ENCODE measurements around the gene STEAP1B. TPM values are rescaled to one million over a fixed set of nuclear protein-coding genes. Genes with fewer than 3 reads are reported as not detected.

Gene STEAP1B
- total RNA-seq, 1 experiment from 2014 or later: 1.6 TPM

- H3K9me3 ChIP-seq (replicated peaks): no peaks in the 10 kb centered on the region
- no peaks in the 10 kb centered on the region for H3K36me3 ChIP-seq
- no peak overlapping the region for H3K27ac ChIP-seq
- H3K4me1 ChIP-seq (replicated peaks): no peaks in the 10 kb centered on the region
- H3K27me3 ChIP-seq (replicated peaks): peaks cover 7% of the 10 kb centered on the region; the same call in 1 of the 2 replicates
- H3K4me3 ChIP-seq: no peak overlapping the region
- no peak for DNase-seq (ENCODE audit: low read depth in 1 of 2, low spot score in 2 of 2)
Measured at GRCh38 chr7:22486597-22486996, 13.4 kb downstream of the STEAP1B start.

DNA sequence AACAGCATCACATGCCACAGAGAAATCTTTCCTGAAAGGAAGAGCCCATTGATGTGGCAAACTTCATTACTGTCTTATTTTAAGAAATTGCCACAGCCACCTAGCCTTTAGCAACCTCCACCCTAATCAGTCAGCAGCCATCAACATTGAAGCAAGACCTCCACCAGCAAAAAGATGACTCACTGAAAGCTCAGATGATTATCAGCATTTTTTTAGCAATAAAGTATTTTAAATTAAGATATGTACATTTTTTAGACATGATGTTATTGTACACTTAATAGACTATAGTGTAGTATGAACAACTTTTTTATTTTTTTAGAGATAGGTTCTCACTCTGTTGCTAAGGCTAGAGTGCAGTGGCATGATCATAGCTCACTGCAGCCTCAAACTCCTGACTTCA is 14.8 kb downstream of the STEAP1B start:
- H3K4me3 ChIP-seq: no peak overlapping the region
- DNase-seq (ENCODE audit: low read depth in 1 of 2, low spot score in 2 of 2): no peak
- H3K4me1 ChIP-seq (replicated peaks): no peaks in the 10 kb centered on the region
- H3K36me3 ChIP-seq: no peaks in the 10 kb centered on the region
- H3K9me3 ChIP-seq (replicated peaks): no peaks in the 10 kb centered on the region
- peaks cover 7% of the 10 kb centered on the region; the same call in 1 of the 2 replicates for H3K27me3 ChIP-seq (replicated peaks)
- no peak overlapping the region for H3K27ac ChIP-seq

GRCh38 chr7:22482503-22482902 is 17.5 kb downstream of the STEAP1B start:
- H3K4me3 ChIP-seq: no peak overlapping the region
- no peak for DNase-seq (ENCODE audit: low read depth in 1 of 2, low spot score in 2 of 2)
- H3K27me3 ChIP-seq (replicated peaks): peaks cover 7% of the 10 kb centered on the region; the same call in 1 of the 2 replicates
- no peaks in the 10 kb centered on the region for H3K9me3 ChIP-seq (replicated peaks)
- no peak overlapping the region for H3K27ac ChIP-seq
- H3K4me1 ChIP-seq (replicated peaks): no peaks in the 10 kb centered on the region
- H3K36me3 ChIP-seq: no peaks in the 10 kb centered on the region

- H3K27me3 ChIP-seq (replicated peaks): peaks cover 7% of the 10 kb centered on the region; the same call in 1 of the 2 replicates
- H3K4me1 ChIP-seq (replicated peaks): no peaks in the 10 kb centered on the region
- H3K4me3 ChIP-seq: no peak overlapping the region
- no peaks in the 10 kb centered on the region for H3K36me3 ChIP-seq
- no peak overlapping the region for H3K27ac ChIP-seq
- H3K9me3 ChIP-seq (replicated peaks): no peaks in the 10 kb centered on the region
- no peak for DNase-seq (ENCODE audit: low read depth in 1 of 2, low spot score in 2 of 2)
Measured at GRCh38 chr7:22481726-22482125, 18.3 kb downstream of the STEAP1B start.

GRCh38 chr7:22480523-22481075 is 19.4 kb downstream of the STEAP1B start:
- Histone ChIP-seq H3K4me1 (replicated peaks) (no peaks in the 10 kb centered on the region), H3K27me3 (replicated peaks) (peaks cover 7% of the 10 kb centered on the region; the same call in 1 of the 2 replicates), H3K9me3 (replicated peaks) (no peaks in the 10 kb centered on the region), H3K36me3 (no peaks in the 10 kb centered on the region), H3K27ac (no peak overlapping the region), H3K4me3 (no peak overlapping the region)
- DNase-seq (ENCODE audit: low read depth in 1 of 2, low spot score in 2 of 2): no peak

GRCh38 chr7:22477876-22478450 is 22.0 kb downstream of the STEAP1B start:
- H3K4me1 ChIP-seq (replicated peaks): no peaks in the 10 kb centered on the region
- no peak for DNase-seq (ENCODE audit: low read depth in 1 of 2, low spot score in 2 of 2)
- H3K9me3 ChIP-seq (replicated peaks): no peaks in the 10 kb centered on the region
- no peaks in the 10 kb centered on the region for H3K36me3 ChIP-seq
- H3K27ac ChIP-seq: no peak overlapping the region
- H3K27me3 ChIP-seq (replicated peaks): no peaks in the 10 kb centered on the region
- H3K4me3 ChIP-seq: no peak overlapping the region

DNA sequence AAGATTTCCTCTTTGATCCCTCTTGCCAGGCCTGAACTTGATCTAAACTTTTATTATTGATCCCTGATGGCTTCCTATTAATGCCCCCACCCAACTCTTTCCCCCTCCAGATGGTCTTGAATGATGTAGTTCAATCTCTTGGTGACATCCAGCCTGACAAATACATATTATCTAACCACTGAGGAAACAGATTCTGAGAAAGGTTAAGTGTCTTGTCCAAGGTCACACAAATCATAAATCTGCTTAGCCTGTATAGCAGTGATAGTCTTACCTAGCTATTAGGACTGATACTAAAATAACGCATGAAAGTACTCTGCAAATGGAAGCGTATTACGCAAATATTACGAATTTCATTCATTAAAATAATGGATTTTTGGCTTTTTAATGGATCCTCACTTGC is 22.7 kb downstream of the STEAP1B start:
- Histone ChIP-seq H3K9me3 (replicated peaks) (no peaks in the 10 kb centered on the region), H3K4me1 (replicated peaks) (no peaks in the 10 kb centered on the region), H3K36me3 (no peaks in the 10 kb centered on the region), H3K27ac (no peak overlapping the region), H3K27me3 (replicated peaks) (no peaks in the 10 kb centered on the region), H3K4me3 (no peak overlapping the region)
- no peak for DNase-seq (ENCODE audit: low read depth in 1 of 2, low spot score in 2 of 2)

- Histone ChIP-seq H3K9me3 (replicated peaks) (no peaks in the 10 kb centered on the region), H3K27me3 (replicated peaks) (no peaks in the 10 kb centered on the region), H3K36me3 (no peaks in the 10 kb centered on the region), H3K4me1 (replicated peaks) (no peaks in the 10 kb centered on the region), H3K27ac (no peak overlapping the region), H3K4me3 (no peak overlapping the region)
- DNase-seq (ENCODE audit: low read depth in 1 of 2, low spot score in 2 of 2): no peak
Measured at GRCh38 chr7:22476824-22477223, 23.2 kb downstream of the STEAP1B start.

DNA sequence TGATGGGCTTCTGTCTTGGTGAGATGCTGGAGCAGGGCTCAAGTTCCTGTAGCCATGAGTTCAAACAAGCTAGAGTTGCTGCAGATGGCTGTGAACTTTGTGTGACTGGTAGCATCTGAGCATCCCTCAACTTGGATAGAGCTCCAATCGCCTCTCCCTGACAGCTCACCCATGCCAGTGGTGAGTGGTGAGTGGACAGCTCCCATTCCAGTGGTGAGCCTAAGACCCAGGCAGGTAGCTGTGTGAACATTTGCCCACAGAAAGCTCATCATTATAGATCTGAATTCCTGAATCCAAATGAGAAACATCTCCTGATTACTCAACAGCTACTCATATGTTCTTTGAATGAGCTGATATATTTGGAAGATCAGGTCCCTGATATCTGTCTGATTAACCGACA is 25.3 kb downstream of the STEAP1B start:
- Histone ChIP-seq H3K36me3 (no peaks in the 10 kb centered on the region), H3K27me3 (replicated peaks) (no peaks in the 10 kb centered on the region), H3K27ac (no peak overlapping the region), H3K9me3 (replicated peaks) (no peaks in the 10 kb centered on the region), H3K4me1 (replicated peaks) (no peaks in the 10 kb centered on the region), H3K4me3 (no peak overlapping the region)
- no peak for DNase-seq (ENCODE audit: low read depth in 1 of 2, low spot score in 2 of 2)

DNA sequence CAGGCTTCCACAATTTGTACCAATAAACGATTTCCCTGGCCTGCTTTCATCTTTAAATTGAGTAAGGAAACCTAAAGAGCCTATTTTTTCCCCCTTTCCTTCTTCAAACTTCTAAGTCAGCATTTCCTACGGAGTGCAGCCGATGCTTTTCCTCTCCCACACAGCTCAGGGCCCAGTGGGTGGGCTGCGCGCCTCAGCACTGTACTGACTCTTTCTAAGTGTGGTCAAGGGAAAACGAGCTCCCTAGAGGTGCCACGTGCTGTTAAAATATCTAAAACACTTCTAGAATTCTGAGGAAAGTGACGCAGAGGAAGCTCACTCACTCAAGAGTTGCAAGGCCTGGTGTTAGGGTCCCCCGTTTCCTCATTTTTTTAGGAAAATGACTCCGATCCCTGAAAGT is 29.0 kb downstream of the STEAP1B start:
- H3K4me3 ChIP-seq: no peak overlapping the region
- no peaks in the 10 kb centered on the region for H3K36me3 ChIP-seq
- H3K27ac ChIP-seq: no peak overlapping the region
- no peaks in the 10 kb centered on the region for H3K27me3 ChIP-seq (replicated peaks)
- H3K9me3 ChIP-seq (replicated peaks): no peaks in the 10 kb centered on the region
- no peaks in the 10 kb centered on the region for H3K4me1 ChIP-seq (replicated peaks)
- no peak for DNase-seq (ENCODE audit: low read depth in 1 of 2, low spot score in 2 of 2)

DNA sequence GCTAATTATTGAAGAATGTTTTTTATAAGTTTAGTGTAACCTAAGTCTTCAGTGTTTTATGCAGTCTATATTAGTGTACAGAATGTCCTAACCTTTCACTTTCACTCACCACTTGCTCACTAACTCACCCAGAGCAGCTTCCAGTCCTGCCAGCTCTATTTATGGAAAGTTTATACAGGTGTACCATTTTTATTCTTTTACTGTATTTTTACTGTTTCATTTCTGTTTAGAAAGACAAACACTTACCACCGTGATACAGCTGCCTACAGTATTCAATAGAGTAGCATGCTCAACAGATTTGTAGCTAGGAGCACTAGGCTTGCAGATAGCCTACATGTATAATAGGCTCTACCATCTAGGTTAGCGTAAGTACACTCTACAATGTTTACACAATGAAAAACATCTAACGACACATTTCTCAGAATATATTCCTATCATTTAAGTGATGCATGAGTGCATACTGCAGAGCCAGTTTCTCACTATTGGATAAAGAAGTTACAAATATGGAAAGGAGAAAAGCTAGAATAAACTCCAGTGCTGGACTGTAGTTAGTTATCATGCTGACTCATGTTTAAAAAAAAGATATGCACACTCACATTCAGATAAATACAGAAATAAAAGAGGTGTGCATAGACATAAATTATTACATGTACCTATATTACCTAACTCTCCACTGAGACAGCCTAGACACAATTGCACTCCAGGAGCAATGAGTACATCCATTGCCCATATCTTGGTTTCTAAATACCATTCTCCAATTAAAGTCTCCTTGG is 30.4 kb downstream of the STEAP1B start:
- no peak for DNase-seq (ENCODE audit: low read depth in 1 of 2, low spot score in 2 of 2)
- no peak overlapping the region for H3K4me3 ChIP-seq

DNA sequence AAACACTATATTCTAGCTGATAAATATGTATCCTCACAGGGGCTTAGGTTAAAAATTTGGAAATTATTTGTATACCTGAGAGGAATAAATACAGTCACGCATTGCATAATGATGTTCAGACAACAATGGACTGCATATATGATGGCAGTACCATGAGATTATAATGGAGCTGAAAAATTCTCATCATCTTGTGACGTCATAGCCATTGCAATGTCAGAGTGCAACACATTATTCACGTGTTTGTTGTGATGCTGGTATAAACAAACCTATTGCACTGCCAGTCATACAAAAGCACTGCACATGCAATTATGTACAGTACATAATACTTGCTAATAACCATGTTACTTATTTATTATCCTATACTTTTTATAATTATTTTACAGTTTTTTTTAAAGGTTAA is 31.4 kb downstream of the STEAP1B start:
- no peaks in the 10 kb centered on the region for H3K4me1 ChIP-seq (replicated peaks)
- no peak overlapping the region for H3K27ac ChIP-seq
- no peak for DNase-seq (ENCODE audit: low read depth in 1 of 2, low spot score in 2 of 2)
- no peaks in the 10 kb centered on the region for H3K27me3 ChIP-seq (replicated peaks)
- no peaks in the 10 kb centered on the region for H3K9me3 ChIP-seq (replicated peaks)
- no peaks in the 10 kb centered on the region for H3K36me3 ChIP-seq
- H3K4me3 ChIP-seq: no peak overlapping the region

More for the DNA sequence above, 30.4 kb downstream of the STEAP1B start:
- Histone ChIP-seq H3K27me3 (replicated peaks) (no peaks in the 10 kb centered on the region), H3K4me1 (replicated peaks) (no peaks in the 10 kb centered on the region), H3K27ac (no peak overlapping the region), H3K36me3 (no peaks in the 10 kb centered on the region), H3K9me3 (replicated peaks) (no peaks in the 10 kb centered on the region)

DNA sequence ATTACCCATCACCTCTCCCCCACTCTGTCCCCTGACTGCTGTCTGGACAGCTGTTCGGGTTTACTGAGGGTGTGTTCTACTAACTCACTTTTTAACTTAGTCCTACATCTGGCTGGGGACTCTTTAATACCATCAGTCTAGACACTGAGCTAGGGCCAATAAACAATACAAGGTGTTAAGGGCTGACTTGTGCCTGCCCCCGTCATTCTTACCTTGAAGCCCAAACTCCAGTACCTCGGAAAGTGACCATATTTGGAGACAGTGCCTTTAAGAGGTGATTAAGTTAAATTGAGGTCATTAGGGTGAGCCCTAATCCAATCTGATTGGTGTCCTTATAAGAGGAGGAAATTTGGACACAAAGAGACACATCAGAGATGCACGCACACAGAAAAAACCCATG is 35.7 kb downstream of the STEAP1B start:
- no peaks in the 10 kb centered on the region for H3K4me1 ChIP-seq (replicated peaks)
- H3K9me3 ChIP-seq (replicated peaks): no peaks in the 10 kb centered on the region
- no peaks in the 10 kb centered on the region for H3K27me3 ChIP-seq (replicated peaks)
- no peak for DNase-seq (ENCODE audit: low read depth in 1 of 2, low spot score in 2 of 2)
- H3K36me3 ChIP-seq: no peaks in the 10 kb centered on the region
- H3K4me3 ChIP-seq: no peak overlapping the region
- H3K27ac ChIP-seq: no peak overlapping the region

DNA sequence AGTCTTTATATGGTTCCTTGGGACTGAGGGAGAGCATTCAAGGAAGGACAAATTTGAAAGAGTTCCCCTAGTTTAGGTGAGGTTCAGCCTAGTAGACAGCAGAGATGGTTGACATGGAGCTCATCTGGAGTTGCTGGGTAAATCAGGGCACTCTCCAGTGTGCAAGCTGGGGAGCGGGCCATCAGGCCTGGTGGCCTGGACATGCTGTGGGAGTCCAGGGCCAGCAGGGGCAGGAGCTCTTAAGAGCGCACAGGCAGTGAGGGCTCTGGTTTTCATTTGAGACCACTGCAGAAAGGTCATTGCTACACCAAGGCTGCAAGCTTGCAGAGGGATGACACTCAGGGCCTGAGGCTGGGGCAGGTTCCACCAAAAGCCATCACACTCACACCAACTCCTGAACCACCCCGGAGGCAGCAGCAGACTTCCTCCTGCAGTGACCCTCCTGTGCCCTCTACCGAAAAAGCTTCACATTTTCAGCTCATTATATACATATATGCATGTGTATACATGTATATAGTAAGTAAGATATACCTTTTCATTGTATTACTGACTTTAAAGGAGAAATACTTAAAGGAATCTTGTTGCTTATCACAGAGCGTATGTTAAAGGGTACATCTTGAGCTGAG is 39.5 kb downstream of the STEAP1B start:
- Histone ChIP-seq H3K27me3 (replicated peaks) (no peaks in the 10 kb centered on the region), H3K9me3 (replicated peaks) (no peaks in the 10 kb centered on the region), H3K4me3 (no peak overlapping the region), H3K4me1 (replicated peaks) (no peaks in the 10 kb centered on the region), H3K27ac (no peak overlapping the region), H3K36me3 (no peaks in the 10 kb centered on the region)
- no peak for DNase-seq (ENCODE audit: low read depth in 1 of 2, low spot score in 2 of 2)
